Measurements from ENCODE around the gene STARD9. TPM values are rescaled to one million over a fixed set of nuclear protein-coding genes. Genes with fewer than 3 reads are reported as not detected.

Gene STARD9
- total and polyA plus RNA-seq, 2 experiments from 2014 or later = 0.60 to 1.4 TPM

DNA sequence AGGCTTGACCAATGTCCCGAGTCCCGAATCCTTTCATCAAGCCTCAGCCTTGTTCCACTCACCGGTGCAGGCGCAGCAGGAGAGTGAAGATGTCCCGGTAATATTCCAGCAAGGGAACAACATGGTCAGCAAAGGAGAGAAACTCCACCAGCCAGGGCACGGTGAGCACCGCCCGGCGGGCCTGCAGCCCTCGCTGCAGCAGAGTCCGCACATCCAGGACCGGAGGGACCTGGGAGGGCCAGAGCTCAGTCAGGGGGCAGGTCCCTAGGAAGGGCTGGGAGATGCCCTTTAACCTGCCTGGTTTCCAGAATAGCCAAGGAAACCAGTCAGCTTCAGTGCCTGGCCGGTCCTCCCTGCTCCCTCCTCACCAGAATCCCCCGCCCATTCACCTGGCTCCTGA is 155.1 kb downstream of the STARD9 start:
- no peaks in the 10 kb centered on the region for H4K20me1 ChIP-seq (ENCODE audit: insufficient read depth)
- no peaks in the 10 kb centered on the region for H3K9me2 ChIP-seq (ENCODE audit: insufficient read depth)
- no peaks in the 10 kb centered on the region for H3K4me1 ChIP-seq (ENCODE audit: insufficient read depth)
- H3K4me3 ChIP-seq = no peak overlapping the region
- H2AFZ ChIP-seq = no peak overlapping the region
- no peak overlapping the region for H3K9ac ChIP-seq
- H3K27ac ChIP-seq = no peak overlapping the region
- H3K79me2 ChIP-seq (ENCODE audit: insufficient read depth) = peaks cover 7% of the 10 kb centered on the region; the same call in 1 of the 2 replicates
- in situ Hi-C loops (cut with MboI) = no loop called here
- H3K27me3 ChIP-seq (replicated peaks; ENCODE audit: insufficient read depth) = no peaks in the 10 kb centered on the region
- no peaks in the 10 kb centered on the region for H3F3A ChIP-seq (ENCODE audit: insufficient read depth)
- H3K9me3 ChIP-seq (ENCODE audit: low read depth) = no peaks in the 10 kb centered on the region
- peaks cover 13% of the 10 kb centered on the region; the same call in 1 of the 2 replicates for H3K36me3 ChIP-seq (ENCODE audit: low read depth)
- TF ChIP-seq EZH2 (IDR thresholded peaks at IDR 0.05; ENCODE audit: insufficient read depth, poor library complexity, severe bottlenecking) = no peak
- TF ChIP-seq EZH2phosphoT487 (IDR thresholded peaks at IDR 0.05; ENCODE audit: insufficient read depth, low read depth) = no peak
- no peak for DNase-seq
- WGBS, 2 experiments (ENCODE audit: low coverage in 1 of 2, low lambda C conversion rate in 2 of 2, missing lambda C conversion rate in 2 of 2) = 87 to 91% methylated on average over 14 of the region's 14 CpGs
- no peak overlapping the region for H3K4me2 ChIP-seq (ENCODE audit: unreplicated experiment)

DNA sequence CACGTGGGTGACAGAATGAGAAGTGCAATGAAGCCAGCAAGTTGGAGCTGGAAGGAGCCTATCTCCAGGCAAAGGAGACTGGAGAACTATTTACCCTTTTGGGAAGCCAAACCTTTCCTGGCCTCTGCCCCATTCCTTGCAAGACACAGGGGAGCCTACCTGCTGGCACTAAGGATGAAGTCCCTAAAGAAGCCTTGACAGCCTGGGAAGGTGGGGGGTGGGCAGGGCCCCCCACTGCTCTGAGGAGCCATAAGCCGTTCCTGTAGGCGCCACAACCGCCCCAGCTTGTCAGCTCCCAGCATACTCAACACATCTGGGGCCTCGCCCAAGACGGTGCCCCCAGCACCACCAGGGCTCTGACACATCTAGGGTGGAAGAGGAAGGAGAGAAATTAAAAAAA is 156.1 kb downstream of the STARD9 start:
- no peak for TF ChIP-seq EZH2 (IDR thresholded peaks at IDR 0.05; ENCODE audit: insufficient read depth, poor library complexity, severe bottlenecking)
- TF ChIP-seq EZH2phosphoT487 (IDR thresholded peaks at IDR 0.05; ENCODE audit: insufficient read depth, low read depth) = no peak
- in situ Hi-C loops (cut with MboI) = no loop called here
- Histone ChIP-seq H3K4me3 (no peak overlapping the region), H2AFZ (no peak overlapping the region), H3K27me3 (replicated peaks; ENCODE audit: insufficient read depth) (no peaks in the 10 kb centered on the region), H3F3A (ENCODE audit: insufficient read depth) (no peaks in the 10 kb centered on the region), H3K4me1 (ENCODE audit: insufficient read depth) (peaks cover 4% of the 10 kb centered on the region; the same call in 1 of the 2 replicates), H3K4me2 (ENCODE audit: unreplicated experiment) (no peak overlapping the region), H3K79me2 (ENCODE audit: insufficient read depth) (peaks cover 16% of the 10 kb centered on the region), H4K20me1 (ENCODE audit: insufficient read depth) (no peaks in the 10 kb centered on the region), H3K36me3 (ENCODE audit: low read depth) (peaks cover 13% of the 10 kb centered on the region; the same call in 1 of the 2 replicates), H3K9ac (no peak overlapping the region), H3K9me3 (ENCODE audit: low read depth) (no peaks in the 10 kb centered on the region), H3K9me2 (ENCODE audit: insufficient read depth) (no peaks in the 10 kb centered on the region), H3K27ac (no peak overlapping the region)
- no peak for DNase-seq
- 78 to 83% methylated on average over 6 of the region's 6 CpGs for WGBS, 2 experiments (ENCODE audit: low coverage in 1 of 2, low lambda C conversion rate in 2 of 2, missing lambda C conversion rate in 2 of 2)

DNA sequence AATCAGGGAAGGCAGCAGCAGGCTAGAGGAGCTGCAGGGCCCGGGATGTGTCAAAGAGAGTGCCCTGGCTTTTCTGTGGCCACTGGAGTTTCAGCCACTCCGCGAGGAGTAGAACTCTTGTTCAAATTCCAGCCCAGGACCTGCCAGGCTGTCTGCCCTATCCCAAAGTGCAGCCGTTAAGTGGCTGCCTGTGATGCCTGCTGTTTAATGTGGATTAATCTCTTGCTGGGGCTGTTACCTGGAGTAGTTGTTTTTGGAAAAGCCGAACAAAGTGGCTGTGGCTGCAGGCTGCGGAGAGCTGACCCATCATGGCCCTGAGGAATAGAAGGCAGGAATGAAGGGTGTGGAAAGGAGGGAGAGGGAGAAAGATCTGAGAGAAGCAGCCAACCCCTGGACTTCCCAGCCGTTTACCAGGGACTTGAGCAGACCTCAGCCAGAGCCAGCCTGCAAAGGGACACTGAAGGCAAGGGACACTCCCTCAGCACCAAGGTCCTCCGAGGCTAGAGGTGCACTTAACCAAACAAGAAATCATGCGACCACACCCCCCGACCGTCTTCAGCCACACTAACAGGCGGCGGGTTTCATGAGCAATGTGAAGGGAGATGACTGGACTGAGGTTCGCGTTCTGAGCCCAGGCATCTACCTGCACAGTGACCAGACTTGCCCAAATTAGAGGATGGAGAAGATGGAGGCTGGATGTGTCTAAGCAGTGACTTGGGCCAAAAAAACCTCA is 156.9 kb downstream of the STARD9 start:
- H3K79me2 ChIP-seq (ENCODE audit: insufficient read depth) = peaks cover 19% of the 10 kb centered on the region
- H2AFZ ChIP-seq = no peak overlapping the region
- no peak overlapping the region for H3K4me3 ChIP-seq
- H3K9me2 ChIP-seq (ENCODE audit: insufficient read depth) = no peaks in the 10 kb centered on the region
- TF ChIP-seq EZH2phosphoT487 (IDR thresholded peaks at IDR 0.05; ENCODE audit: insufficient read depth, low read depth) (no peak), EZH2 (IDR thresholded peaks at IDR 0.05; ENCODE audit: insufficient read depth, poor library complexity, severe bottlenecking) (no peak)
- H3K9ac ChIP-seq = no peak overlapping the region
- no peak for DNase-seq
- 85% methylated on average over 15 of the region's 15 CpGs for WGBS, 2 experiments (ENCODE audit: low coverage in 1 of 2, low lambda C conversion rate in 2 of 2, missing lambda C conversion rate in 2 of 2)
- in situ Hi-C loops (cut with MboI) = no loop called here
- no peaks in the 10 kb centered on the region for H3K9me3 ChIP-seq (ENCODE audit: low read depth)
- H4K20me1 ChIP-seq (ENCODE audit: insufficient read depth) = no peaks in the 10 kb centered on the region
- H3K4me1 ChIP-seq (ENCODE audit: insufficient read depth) = peaks cover 4% of the 10 kb centered on the region
- no peak overlapping the region for H3K27ac ChIP-seq
- H3F3A ChIP-seq (ENCODE audit: insufficient read depth) = peaks cover 1% of the 10 kb centered on the region; the same call in 1 of the 2 replicates
- H3K4me2 ChIP-seq (ENCODE audit: unreplicated experiment) = no peak overlapping the region
- H3K27me3 ChIP-seq (replicated peaks; ENCODE audit: insufficient read depth) = no peaks in the 10 kb centered on the region
- peaks cover 7% of the 10 kb centered on the region; the same call in 1 of the 2 replicates for H3K36me3 ChIP-seq (ENCODE audit: low read depth)

DNA sequence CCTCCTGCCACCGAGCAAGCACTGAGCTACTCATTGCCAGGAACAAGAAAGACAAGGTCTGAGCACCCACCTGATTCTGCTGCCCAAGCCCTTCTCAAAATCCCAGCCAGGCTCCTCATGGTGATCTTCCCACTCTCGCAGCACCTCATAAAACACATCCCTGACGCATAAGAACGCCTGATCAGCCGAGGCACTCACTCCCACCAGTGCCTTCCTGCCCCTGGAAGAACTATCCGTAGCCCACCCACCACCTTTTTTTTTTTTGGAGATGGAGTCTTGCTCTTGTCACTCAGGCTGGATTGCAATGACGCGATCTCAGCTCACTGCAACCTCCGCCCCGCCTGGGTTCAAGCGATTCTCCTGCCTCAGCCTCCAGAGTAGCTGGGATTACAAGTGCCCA is 157.6 kb downstream of the STARD9 start:
- Histone ChIP-seq H3K4me3 (no peak overlapping the region), H3K9ac (no peak overlapping the region), H3K27ac (no peak overlapping the region), H2AFZ (no peak overlapping the region), H3K4me1 (ENCODE audit: insufficient read depth) (peaks cover 4% of the 10 kb centered on the region), H3F3A (ENCODE audit: insufficient read depth) (peaks cover 6% of the 10 kb centered on the region), H3K9me3 (ENCODE audit: low read depth) (no peaks in the 10 kb centered on the region), H4K20me1 (ENCODE audit: insufficient read depth) (no peaks in the 10 kb centered on the region), H3K27me3 (replicated peaks; ENCODE audit: insufficient read depth) (no peaks in the 10 kb centered on the region), H3K36me3 (ENCODE audit: low read depth) (peaks cover 4% of the 10 kb centered on the region; the same call in 1 of the 2 replicates), H3K79me2 (ENCODE audit: insufficient read depth) (peaks cover 19% of the 10 kb centered on the region), H3K4me2 (ENCODE audit: unreplicated experiment) (no peak overlapping the region), H3K9me2 (ENCODE audit: insufficient read depth) (no peaks in the 10 kb centered on the region)
- WGBS, 2 experiments (ENCODE audit: low coverage in 1 of 2, low lambda C conversion rate in 2 of 2, missing lambda C conversion rate in 2 of 2) = 84 to 85% methylated on average over 10 to 11 of the region's 11 CpGs
- in situ Hi-C loops (cut with MboI) = no loop called here
- DNase-seq = no peak
- TF ChIP-seq EZH2 (IDR thresholded peaks at IDR 0.05; ENCODE audit: insufficient read depth, poor library complexity, severe bottlenecking) = no peak
- no peak for TF ChIP-seq EZH2phosphoT487 (IDR thresholded peaks at IDR 0.05; ENCODE audit: insufficient read depth, low read depth)

Measured in GM23248 (cell line).